Activated CD4-positive, alpha-beta T cell treated with anti-CD3 and anti-CD28 coated beads, Interleukin-2, amount 10 ng/mL, durations not matched to agents 7 days and 5 days (primary cell): ENCODE data around the gene GPR173. TPM values are rescaled to one million over a fixed set of nuclear protein-coding genes. Genes with fewer than 3 reads are reported as not detected.

Experiments
- CTCF ChIA-PET: fragments of 350-600 bp; sonication (Branson Sonifier 250); formaldehyde crosslinking; loops from one replicate; lab custom pipeline; 2021; ENCODE audit warnings: antibody characterized with exemption; lab: Charles Lee
- POLR2A ChIA-PET: fragments of 350-600 bp; sonication (Branson Sonifier 250); formaldehyde crosslinking; loops from one replicate; lab custom pipeline; 2021; ENCODE audit warnings: antibody characterized with exemption; lab: Charles Lee
- DNase-seq: peaks from one replicate; pipeline ENCODE4 v3.0.0-alpha.2; 2020
- H3K27ac Mint-ChIP-seq: one replicate; pipeline ENCODE4 v1.8.0; 2021; ENCODE audit warnings: mild to moderate bottlenecking, moderate library complexity, mixed read lengths
- H3K27me3 Mint-ChIP-seq: one replicate; pipeline ENCODE4 v1.8.0; 2021; ENCODE audit warnings: mixed read lengths
- H3K36me3 Mint-ChIP-seq: one replicate; pipeline ENCODE4 v1.8.0; 2021; ENCODE audit warnings: low read depth, mixed read lengths
- H3K4me1 Mint-ChIP-seq: one replicate; pipeline ENCODE4 v1.8.0; 2021; ENCODE audit warnings: mixed read lengths
- H3K4me3 Mint-ChIP-seq: one replicate; pipeline ENCODE4 v1.8.0; 2021; ENCODE audit warnings: mild to moderate bottlenecking, moderate library complexity, mixed read lengths
- H3K9me3 Mint-ChIP-seq: one replicate; pipeline ENCODE4 v1.8.0; 2021; ENCODE audit warnings: mixed read lengths
- total RNA-seq, 2 experiments: library from RNA; stranded (reverse); gene quantifications; one replicate each; pipeline ENCODE4 v1.2.3, GENCODE V29; 2021

The GPR173 gene
- total RNA-seq, 2 experiments from 2014 or later = not detected

DNA sequence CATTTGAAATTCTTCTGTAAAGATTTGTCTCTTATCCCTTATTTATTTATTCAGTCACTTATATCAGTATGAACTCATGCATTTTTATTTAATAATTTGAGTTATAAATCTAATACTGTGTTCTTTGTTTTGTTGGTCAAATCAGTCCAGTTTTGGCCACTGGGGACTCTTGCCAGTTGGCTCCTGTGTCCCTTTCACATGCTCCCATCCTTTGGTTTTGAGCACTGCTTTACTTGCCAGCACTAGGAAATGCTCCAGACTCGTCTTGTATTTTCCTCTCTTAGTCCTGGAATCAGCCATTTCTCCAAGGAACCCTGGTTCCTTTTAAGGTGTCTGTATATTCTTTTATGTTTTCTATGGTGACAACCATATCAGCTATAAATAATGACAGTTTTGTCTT, 73.4 kb downstream of the GPR173 start:
- CTCF ChIA-PET = no interaction called here
- Mint-ChIP-seq H3K36me3 (peaks cover 16% of the 10 kb centered on the region), H3K9me3 (peaks cover 2% of the 10 kb centered on the region), H3K4me3 (no peak overlapping the region), H3K27me3 (no peaks in the 10 kb centered on the region), H3K4me1 (peaks cover 6% of the 10 kb centered on the region), H3K27ac (no peak overlapping the region)
- no peak for DNase-seq
- POLR2A ChIA-PET = no interaction called here

DNA sequence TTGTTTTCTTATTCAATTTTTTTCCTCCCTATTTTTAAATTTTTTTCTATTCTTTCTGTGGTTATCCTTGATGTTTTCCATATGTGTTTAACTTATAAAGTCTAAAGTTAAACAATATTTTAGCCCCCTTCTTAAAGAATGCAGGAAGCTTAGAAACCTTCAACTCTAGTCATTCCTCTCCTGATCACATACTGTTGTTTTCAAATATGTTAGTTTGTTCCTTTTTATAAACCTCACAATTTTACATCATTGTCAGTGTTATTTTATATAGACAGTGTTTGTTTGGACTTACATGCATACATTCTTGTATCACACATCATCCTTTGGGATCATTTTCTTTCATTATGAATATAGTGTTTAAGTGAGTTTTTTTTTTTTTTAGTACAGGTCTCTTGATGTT, 76.9 kb downstream of the GPR173 start:
- no peak overlapping the region for H3K4me3 Mint-ChIP-seq
- peaks cover 6% of the 10 kb centered on the region for H3K4me1 Mint-ChIP-seq
- H3K9me3 Mint-ChIP-seq = peaks cover 2% of the 10 kb centered on the region
- H3K36me3 Mint-ChIP-seq = peaks cover 11% of the 10 kb centered on the region
- no peak overlapping the region for H3K27ac Mint-ChIP-seq
- ChIA-PET POLR2A (no interaction called here), CTCF (no interaction called here)
- H3K27me3 Mint-ChIP-seq = no peaks in the 10 kb centered on the region
- DNase-seq = no peak

- Mint-ChIP-seq H3K9me3 (peaks cover 2% of the 10 kb centered on the region), H3K4me1 (peaks cover 6% of the 10 kb centered on the region), H3K4me3 (no peak overlapping the region), H3K27ac (no peak overlapping the region), H3K36me3 (peaks cover 11% of the 10 kb centered on the region), H3K27me3 (no peaks in the 10 kb centered on the region)
- ChIA-PET CTCF (no interaction called here), POLR2A (no interaction called here)
- no peak for DNase-seq
These were observed 77.8 kb downstream of the GPR173 start for GRCh38 chrX:53126377-53126776.

- Mint-ChIP-seq H3K27ac (no peak overlapping the region), H3K4me3 (no peak overlapping the region), H3K27me3 (no peaks in the 10 kb centered on the region), H3K4me1 (peaks cover 6% of the 10 kb centered on the region), H3K9me3 (peaks cover 2% of the 10 kb centered on the region), H3K36me3 (peaks cover 11% of the 10 kb centered on the region)
- CTCF ChIA-PET = no interaction called here
- POLR2A ChIA-PET = no interaction called here
- no peak for DNase-seq
These were observed 79.6 kb downstream of the GPR173 start for GRCh38 chrX:53128097-53128749.

Other genes starting within 250 kb of the GPR173 start
- gene XAGE5, start 237.5 kb upstream of the GPR173 start, total RNA-seq = not detected
- gene XAGE3, start 180.7 kb upstream of the GPR173 start, total RNA-seq = not detected
- gene FAM156B, start 151.5 kb upstream of the GPR173 start, total RNA-seq = 10 to 100 TPM; 12.9 to 15.7 TPM
- 10 to 100 TPM; 23.5 to 25.7 TPM for gene FAM156A, start 90.3 kb upstream of the GPR173 start, total RNA-seq
- gene TSPYL2, start 33.6 kb downstream of the GPR173 start, total RNA-seq = 10 to 100 TPM; 15.3 to 18.9 TPM
- gene KANTR, start 45.4 kb downstream of the GPR173 start, total RNA-seq = 10 to 100 TPM in 1 of 2 experiments, 1 to 10 TPM in 1; 9.7 to 10.5 TPM
- gene KDM5C, start 176.4 kb downstream of the GPR173 start, total RNA-seq = 10 to 100 TPM; 77.2 to 81.2 TPM
- gene IQSEC2, start 232.8 kb downstream of the GPR173 start, total RNA-seq = under 1 TPM; 0.10 to 0.12 TPM